Activated CD8-positive, alpha-beta memory T cell treated with anti-CD3 and anti-CD28 coated beads for 36 hours (primary cell): ENCODE data around the gene KDM8. TPM values are rescaled to one million over a fixed set of nuclear protein-coding genes. Genes with fewer than 3 reads are reported as not detected.

ENCODE experiments used
- CTCF ChIA-PET: fragments of 350-600 bp; sonication (Branson Sonifier 250); formaldehyde crosslinking; loops from one replicate; lab custom pipeline; 2021; ENCODE audit warnings: antibody characterized with exemption; lab: Charles Lee
- POLR2A ChIA-PET: fragments of 350-600 bp; sonication (Branson Sonifier 250); formaldehyde crosslinking; loops from one replicate; lab custom pipeline; 2021; ENCODE audit warnings: antibody characterized with exemption; lab: Charles Lee
- total RNA-seq, 2 experiments: library from RNA; stranded (reverse); gene quantifications; one replicate each; pipeline ENCODE4 v1.2.3, GENCODE V29; 2021

KDM8 gene
- total RNA-seq, 2 experiments from 2014 or later, result 8.4 to 8.8 TPM

DNA sequence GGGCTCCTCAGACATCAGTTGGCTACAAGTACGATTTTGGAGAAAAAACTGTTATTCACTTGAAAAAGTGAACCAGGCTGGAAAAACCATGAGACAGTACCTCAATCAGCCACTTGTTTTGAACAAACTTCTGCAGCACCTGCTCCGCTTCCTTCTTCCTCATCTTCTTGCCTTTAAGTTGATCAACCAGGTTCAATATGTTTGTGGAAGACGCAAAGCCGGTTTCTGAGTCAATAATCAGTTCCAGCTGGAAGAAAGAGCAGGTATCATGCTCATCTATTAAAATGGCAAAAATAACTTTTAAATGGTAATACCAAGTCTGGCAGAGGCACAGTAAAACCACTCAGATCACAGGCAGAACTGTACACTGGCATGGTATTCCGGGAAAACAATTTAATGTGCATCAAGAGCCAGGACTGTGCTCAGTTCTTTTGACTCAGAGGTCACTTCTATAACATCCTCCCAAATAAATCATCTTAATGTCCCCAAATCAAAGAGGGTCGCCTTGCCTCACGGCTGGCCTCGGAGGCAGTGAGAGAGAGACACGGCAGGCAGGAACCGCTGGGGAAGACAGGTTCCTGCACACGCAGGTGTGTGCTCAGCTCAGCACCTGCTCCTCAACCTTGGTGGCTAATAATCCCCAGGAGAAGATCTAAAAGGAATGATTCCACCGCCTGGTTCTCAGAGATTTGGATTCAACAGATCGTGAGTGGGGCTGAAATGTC lies 29.7 kb downstream of the KDM8 start:
- CTCF ChIA-PET, result interaction anchor here (1.2 to 5.3 kb wide), 5 partner anchors 53 to 141 kb away, joined by 4 to 76 read pairs (median 22); no protein-coding TSS in a partner anchor
- POLR2A ChIA-PET, result interaction anchor here (1.0 kb wide), 1 partner anchor 230 kb away, joined by 3 read pairs; no protein-coding TSS in a partner anchor

- CTCF ChIA-PET, result interaction anchor here (0.8 to 5.3 kb wide), 13 partner anchors 11 to 226 kb away, joined by 3 to 76 read pairs (median 9); partner anchors contain the start of gene NSMCE1
- POLR2A ChIA-PET, result no interaction called here
Measured at GRCh38 chr16:27233731-27234130, 30.4 kb downstream of the KDM8 start.

DNA sequence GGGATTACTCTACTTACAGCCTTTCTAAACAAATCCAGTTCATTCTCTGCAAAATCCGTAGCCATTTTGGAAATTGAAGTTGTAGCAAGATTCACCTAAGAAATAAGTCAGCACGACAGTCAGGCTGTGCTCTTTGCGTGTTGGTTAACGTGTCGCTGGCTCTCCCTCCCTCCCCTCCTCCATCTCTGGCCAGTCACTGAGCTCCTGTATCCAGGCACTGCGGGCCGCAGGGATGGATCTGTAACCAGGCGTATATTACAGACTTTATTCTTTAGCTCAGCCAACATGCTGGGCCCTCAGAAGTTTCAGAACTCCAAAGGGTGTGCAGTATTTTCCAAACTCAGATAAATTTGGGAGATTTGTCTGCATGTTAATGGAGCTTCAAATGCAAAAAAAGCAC lies 30.8 kb downstream of the KDM8 start:
- ChIA-PET POLR2A (interaction anchor here (1.8 to 2.2 kb wide), 2 partner anchors 83 to 134 kb away, joined by 16 to 20 read pairs; no protein-coding TSS in a partner anchor), CTCF (interaction anchor here (0.7 to 5.3 kb wide), 25 partner anchors 11 to 225 kb away, joined by 3 to 76 read pairs (median 5); partner anchors contain the start of gene NSMCE1)

- POLR2A ChIA-PET, result interaction anchor here (0.8 to 2.2 kb wide), 4 partner anchors 31 to 133 kb away, joined by 4 to 20 read pairs (median 10); partner anchors contain the start of gene KDM8
- CTCF ChIA-PET, result interaction anchor here (0.7 to 5.3 kb wide), 36 partner anchors 9 to 228 kb away, joined by 3 to 76 read pairs (median 5); partner anchors contain the start of genes IL21R and NSMCE1
Measured at GRCh38 chr16:27234603-27235002, 31.3 kb downstream of the KDM8 start.

- POLR2A ChIA-PET, result interaction anchor here (0.7 to 2.2 kb wide), 10 partner anchors 11 to 171 kb away, joined by 3 to 20 read pairs (median 4); partner anchors contain the start of genes IL21R and KDM8
Measured at GRCh38 chr16:27235055-27235937, 32.0 kb downstream of the KDM8 start.

GRCh38 chr16:27235938-27236245 lies 32.6 kb downstream of the KDM8 start:
- POLR2A ChIA-PET, result interaction anchor here (0.8 to 2.2 kb wide), 9 partner anchors 11 to 170 kb away, joined by 3 to 20 read pairs (median 4); partner anchors contain the start of genes IL21R and KDM8
- CTCF ChIA-PET, result interaction anchor here (0.7 to 5.3 kb wide), 18 partner anchors 8 to 227 kb away, joined by 3 to 76 read pairs (median 8); partner anchors contain the start of genes IL21R and NSMCE1

More at GRCh38 chr16:27235055-27235937, 32.0 kb downstream of the KDM8 start:
- CTCF ChIA-PET, result interaction anchor here (0.6 to 5.3 kb wide), 39 partner anchors 9 to 464 kb away, joined by 3 to 76 read pairs (median 5); partner anchors contain the start of genes IL21R and NSMCE1

- ChIA-PET POLR2A (interaction anchor here (0.8 to 1.9 kb wide), 10 partner anchors 12 to 168 kb away, joined by 3 to 16 read pairs (median 6); partner anchors contain the start of gene IL21R), CTCF (interaction anchor here (0.7 to 5.3 kb wide), 10 partner anchors 15 to 171 kb away, joined by 3 to 76 read pairs (median 7); no protein-coding TSS in a partner anchor)
Measured at GRCh38 chr16:27236635-27237218, 33.4 kb downstream of the KDM8 start.

DNA sequence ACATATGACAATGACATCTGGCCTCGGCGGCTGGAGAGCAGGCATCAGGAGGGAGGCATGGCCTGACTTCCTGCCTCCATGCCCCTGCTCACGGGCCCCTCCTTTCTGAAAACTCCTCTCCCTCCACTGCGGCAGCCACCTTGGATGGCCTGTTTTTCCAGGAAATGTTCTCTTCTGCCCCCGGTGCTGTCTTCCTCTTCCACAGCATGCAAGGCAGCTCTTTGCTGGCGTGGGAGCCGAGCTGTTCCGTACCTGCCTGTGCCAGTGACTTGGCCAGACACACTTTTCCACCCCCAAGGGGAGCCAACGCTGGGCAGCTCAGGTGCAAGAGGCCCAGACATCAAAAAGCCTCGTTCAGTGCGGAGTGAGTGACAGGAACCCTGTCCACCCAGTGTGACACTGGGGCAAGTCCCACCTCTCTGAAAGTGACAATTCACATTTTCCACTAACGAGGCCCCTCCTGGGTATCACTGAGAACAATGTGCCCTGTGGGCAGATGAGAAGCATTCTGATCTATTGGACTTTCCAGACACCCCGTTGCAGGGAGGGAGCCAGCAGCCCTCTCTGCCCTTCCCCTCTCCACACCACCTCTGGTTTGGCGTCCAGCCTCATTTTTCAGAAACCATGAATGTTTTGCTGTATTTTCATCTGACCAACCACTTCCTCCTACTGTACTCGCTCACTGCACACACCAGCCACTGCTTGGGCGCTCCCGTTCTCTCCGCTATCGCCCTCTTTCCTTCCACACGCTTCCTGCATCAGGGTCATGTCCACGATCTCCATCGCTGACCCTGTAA lies 34.1 kb downstream of the KDM8 start:
- ChIA-PET CTCF (interaction anchor here (0.7 to 5.3 kb wide), 9 partner anchors 17 to 170 kb away, joined by 3 to 76 read pairs (median 7); no protein-coding TSS in a partner anchor), POLR2A (interaction anchor here (0.8 to 1.9 kb wide), 8 partner anchors 11 to 167 kb away, joined by 3 to 16 read pairs (median 8); no protein-coding TSS in a partner anchor)

- ChIA-PET POLR2A (interaction anchor here (0.7 to 1.9 kb wide), 6 partner anchors 10 to 167 kb away, joined by 3 to 16 read pairs (median 6); no protein-coding TSS in a partner anchor), CTCF (interaction anchor here (1.0 to 1.8 kb wide), 4 partner anchors 19 to 166 kb away, joined by 3 to 8 read pairs (median 7); no protein-coding TSS in a partner anchor)
Measured at GRCh38 chr16:27238016-27238587, 34.8 kb downstream of the KDM8 start.

GRCh38 chr16:27238591-27238990 lies 35.3 kb downstream of the KDM8 start:
- ChIA-PET POLR2A (interaction anchor here (0.7 kb wide), 2 partner anchors 16 to 96 kb away, joined by 3 to 5 read pairs; no protein-coding TSS in a partner anchor), CTCF (interaction anchor here (0.8 to 1.0 kb wide), 2 partner anchors 19 to 77 kb away, joined by 3 read pairs; no protein-coding TSS in a partner anchor)

- ChIA-PET POLR2A (interaction anchor here (0.7 kb wide), 2 partner anchors 15 to 95 kb away, joined by 3 to 5 read pairs; no protein-coding TSS in a partner anchor), CTCF (interaction anchor here (0.8 to 1.5 kb wide), 3 partner anchors 18 to 128 kb away, joined by 3 to 4 read pairs (median 3); no protein-coding TSS in a partner anchor)
Measured at GRCh38 chr16:27239026-27239425, 35.7 kb downstream of the KDM8 start.

DNA sequence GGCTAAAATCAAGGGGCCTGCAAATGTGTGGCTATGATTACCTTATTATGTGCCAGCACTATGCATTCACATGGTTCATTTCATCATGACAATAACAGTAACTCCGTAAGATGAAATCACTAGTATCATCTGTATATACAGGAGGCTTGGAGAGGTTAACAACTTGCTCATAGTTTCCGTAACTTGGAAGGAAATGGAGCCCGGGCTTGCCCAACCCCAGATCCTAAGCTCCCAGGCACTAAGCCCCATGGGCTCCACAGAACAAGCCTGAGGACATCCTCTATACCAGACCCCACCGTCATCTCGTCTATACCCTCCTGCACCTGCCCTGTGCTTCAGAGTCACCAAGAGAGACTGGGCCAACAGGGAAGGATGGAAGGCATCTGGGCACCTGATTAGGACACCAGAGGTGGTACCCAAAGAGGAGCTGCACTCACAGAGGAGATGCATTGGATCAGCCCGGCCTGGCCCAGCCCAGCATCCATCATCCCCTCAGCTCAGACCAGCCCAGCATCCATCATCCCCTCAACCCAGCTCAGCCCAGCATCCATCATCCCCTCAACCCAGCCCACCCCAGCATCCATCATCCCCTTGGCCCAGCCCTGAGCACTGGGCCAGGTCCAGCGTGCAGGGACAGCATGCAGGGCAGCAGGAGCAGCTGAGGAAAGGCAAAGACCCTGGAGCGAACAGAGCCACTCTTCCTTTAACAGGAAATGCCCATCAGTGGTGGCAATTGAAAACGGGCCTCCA lies 36.8 kb downstream of the KDM8 start:
- ChIA-PET CTCF (interaction anchor here (1.5 kb wide), 1 partner anchor 127 kb away, joined by 4 read pairs; no protein-coding TSS in a partner anchor), POLR2A (no interaction called here)

- CTCF ChIA-PET, result interaction anchor here (0.5 kb wide), 1 partner anchor 121 kb away, joined by 3 read pairs; no protein-coding TSS in a partner anchor
- POLR2A ChIA-PET, result interaction anchor here (0.7 kb wide), 1 partner anchor 128 kb away, joined by 3 read pairs; no protein-coding TSS in a partner anchor
Measured at GRCh38 chr16:27240948-27241531, 37.7 kb downstream of the KDM8 start.

- POLR2A ChIA-PET, result interaction anchor here (0.7 kb wide), 1 partner anchor 127 kb away, joined by 3 read pairs; no protein-coding TSS in a partner anchor
- CTCF ChIA-PET, result interaction anchor here (0.5 kb wide), 1 partner anchor 120 kb away, joined by 3 read pairs; no protein-coding TSS in a partner anchor
Measured at GRCh38 chr16:27241658-27242057, 38.3 kb downstream of the KDM8 start.

DNA sequence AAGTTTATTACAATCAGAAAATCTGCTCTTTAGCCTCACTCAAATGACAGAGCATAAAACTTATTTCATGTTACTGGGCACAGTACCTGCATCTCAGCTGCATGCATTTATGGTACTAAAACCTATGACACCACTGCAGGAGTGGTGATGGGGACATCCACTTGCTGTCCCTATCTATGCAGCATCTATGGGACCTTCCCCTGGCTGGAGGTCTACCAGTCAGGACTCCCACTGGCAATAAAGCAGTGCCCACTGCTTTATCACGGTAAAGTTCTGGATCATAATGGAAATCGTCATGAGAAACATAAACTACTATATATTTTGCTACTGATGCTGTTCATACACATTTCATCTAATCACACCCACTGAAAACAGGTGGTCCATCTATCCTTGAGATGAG lies 39.1 kb downstream of the KDM8 start:
- CTCF ChIA-PET, result no interaction called here
- POLR2A ChIA-PET, result no interaction called here
